Chondrocyte (in vitro differentiated cells): ENCODE data around the gene DMKN. TPM values are rescaled to one million over a fixed set of nuclear protein-coding genes. Genes with fewer than 3 reads are reported as not detected.

Experiments used
- DNase-seq: peaks from one replicate; pipeline ENCODE4 v3.0.0; 2021; ENCODE audit warnings: mixed read lengths, low spot score
- H3K27ac Mint-ChIP-seq: one replicate; pipeline ENCODE4 v1.8.0; 2021; ENCODE audit warnings: mild to moderate bottlenecking, moderate library complexity, mixed read lengths; ENCODE audit not compliant: unreplicated experiment
- H3K27me3 Mint-ChIP-seq: 2 replicates; pipeline ENCODE4 v1.8.0; 2021; ENCODE audit warnings: low read depth, mixed read lengths
- H3K36me3 Mint-ChIP-seq: 2 replicates; pipeline ENCODE4 v1.8.0; 2021; ENCODE audit warnings: low read depth, mixed read lengths
- H3K4me1 Mint-ChIP-seq: 2 replicates; pipeline ENCODE4 v1.8.0; 2021; ENCODE audit warnings: low read depth, mild to moderate bottlenecking, mixed read lengths
- H3K4me3 Mint-ChIP-seq: one replicate; pipeline ENCODE4 v1.8.0; 2021; ENCODE audit warnings: mild to moderate bottlenecking, moderate library complexity, mixed read lengths; ENCODE audit not compliant: unreplicated experiment
- H3K9me3 Mint-ChIP-seq: 2 replicates; pipeline ENCODE4 v1.8.0; 2021; ENCODE audit warnings: low read depth, mixed read lengths
- CTCF ChIP-seq: fragments of 200-600 bp; sonication (generic); IDR thresholded peaks from 2 replicates; pipeline ENCODE4 v1.5.0; 2021; ENCODE audit warnings: antibody characterized with exemption, mild to moderate bottlenecking, moderate library complexity
- total RNA-seq: library from RNA; stranded (reverse); gene quantifications from 3 replicates; pipeline ENCODE4 v1.2.1, GENCODE V29; 2021

DMKN gene
- total RNA-seq, 1 donor from 2014 or later, result 2.1 TPM

GRCh38 chr19:35528218-35529038, 15.0 kb upstream of the DMKN start, which contains the start of gene SBSN:
Gene SBSN, minus strand, starts transcription at chr19:35528311. Its CDS starts 30 bp downstream, at chr19:35528281.
- H3K27ac Mint-ChIP-seq, result no peak within 1 kb of the TSS
- H3K27me3 Mint-ChIP-seq, result peaks cover 13% of the 10 kb centered on the region
- H3K4me1 Mint-ChIP-seq, result no peaks in the 10 kb centered on the region
- TF ChIP-seq CTCF, result no peak
- H3K9me3 Mint-ChIP-seq, result no peaks in the 10 kb centered on the region
- no peaks in the 10 kb centered on the region for H3K36me3 Mint-ChIP-seq
- DNase-seq, result no peak
- no peak within 1 kb of the TSS for H3K4me3 Mint-ChIP-seq

- Mint-ChIP-seq H3K9me3 (no peaks in the 10 kb centered on the region), H3K27ac (no peak overlapping the region), H3K4me3 (no peak overlapping the region), H3K27me3 (peaks cover 13% of the 10 kb centered on the region), H3K4me1 (no peaks in the 10 kb centered on the region), H3K36me3 (no peaks in the 10 kb centered on the region)
- no peak for DNase-seq
- no peak for TF ChIP-seq CTCF
Observed at GRCh38 chr19:35525873-35526272, 12.4 kb upstream of the DMKN start.

DNA sequence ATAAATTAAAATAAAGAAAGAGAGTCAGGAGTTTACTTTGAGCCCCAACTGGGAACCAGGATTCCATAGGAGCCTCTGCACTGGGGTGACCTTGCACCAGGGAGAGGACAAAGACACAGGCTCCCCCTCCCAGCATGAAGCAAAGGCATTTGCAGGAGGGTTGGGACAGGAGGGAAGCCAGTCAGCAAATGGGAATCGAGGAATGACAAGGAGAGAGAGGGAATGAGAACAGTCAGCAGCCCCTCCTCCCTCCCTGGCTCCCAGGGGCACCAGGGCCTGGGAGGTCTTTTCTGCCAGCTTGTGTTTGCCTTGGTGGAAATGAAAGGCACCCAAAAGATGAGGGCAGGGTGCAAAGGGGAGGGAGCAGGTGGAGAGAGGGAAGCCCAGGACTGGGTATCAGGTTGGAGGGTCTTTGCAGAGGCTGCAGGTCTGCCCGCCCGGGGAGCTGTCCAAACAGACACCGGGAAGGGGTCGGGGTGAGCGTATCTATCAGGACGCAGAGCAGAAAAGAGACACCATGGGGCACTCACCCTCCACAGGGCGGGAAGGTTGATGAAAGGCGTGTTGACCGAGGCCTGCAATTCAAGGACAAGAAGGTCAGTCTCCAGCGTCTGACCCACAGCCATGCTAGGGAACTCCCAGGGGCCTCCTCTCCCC, 10.9 kb upstream of the DMKN start:
- no peaks in the 10 kb centered on the region for H3K36me3 Mint-ChIP-seq
- no peak overlapping the region for H3K4me3 Mint-ChIP-seq
- peaks cover 13% of the 10 kb centered on the region for H3K27me3 Mint-ChIP-seq
- no peaks in the 10 kb centered on the region for H3K9me3 Mint-ChIP-seq
- no peak for TF ChIP-seq CTCF
- H3K27ac Mint-ChIP-seq, result no peak overlapping the region
- DNase-seq, result no peak
- peaks cover 3% of the 10 kb centered on the region for H3K4me1 Mint-ChIP-seq

DNA sequence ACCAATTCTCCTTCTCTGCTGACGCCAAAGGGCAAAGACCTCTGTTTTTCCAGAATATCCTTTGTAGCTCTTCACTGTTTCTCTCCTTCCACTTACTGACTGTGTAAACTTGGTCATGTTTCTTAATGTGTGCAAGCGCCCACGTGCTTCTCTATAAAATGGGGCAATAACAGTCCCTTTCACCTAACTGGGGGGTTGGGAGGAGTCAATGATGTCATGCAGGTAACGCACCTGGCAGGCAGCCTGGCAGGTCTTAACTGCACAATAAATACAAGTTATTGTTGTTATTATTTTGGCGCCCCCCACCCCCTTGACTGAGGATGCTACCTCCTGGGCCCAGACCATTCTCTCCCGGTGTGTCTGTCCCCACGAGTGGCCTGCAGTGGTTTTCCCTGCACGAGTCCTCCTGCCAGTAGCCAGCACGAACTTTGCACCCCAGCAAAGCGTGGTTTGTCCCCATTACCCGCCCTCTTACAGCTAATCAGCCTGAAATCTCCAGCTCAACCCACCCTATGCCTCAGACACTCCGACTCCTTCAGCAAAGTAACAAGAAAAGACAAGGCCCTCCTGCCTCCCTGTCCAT, 9.4 kb upstream of the DMKN start:
- TF ChIP-seq CTCF, result no peak
- Mint-ChIP-seq H3K27ac (no peak overlapping the region), H3K9me3 (no peaks in the 10 kb centered on the region), H3K4me3 (no peak overlapping the region), H3K36me3 (no peaks in the 10 kb centered on the region), H3K4me1 (peaks cover 16% of the 10 kb centered on the region), H3K27me3 (peaks cover 13% of the 10 kb centered on the region)
- DNase-seq, result no peak

- Mint-ChIP-seq H3K9me3 (no peaks in the 10 kb centered on the region), H3K4me3 (no peak overlapping the region), H3K36me3 (no peaks in the 10 kb centered on the region), H3K4me1 (peaks cover 16% of the 10 kb centered on the region), H3K27ac (no peak overlapping the region), H3K27me3 (peaks cover 13% of the 10 kb centered on the region)
- DNase-seq, result no peak
- TF ChIP-seq CTCF, result no peak
Observed at GRCh38 chr19:35521124-35521743, 7.8 kb upstream of the DMKN start.
